Ovary (tissue), 9 donors: Measurements from ENCODE around the gene CCDC179. TPM values are rescaled to one million over a fixed set of nuclear protein-coding genes. Genes with fewer than 3 reads are reported as not detected.

ENCODE experiments used
- DNase-seq, 5 donors: peaks; one replicate each; pipeline ENCODE4 v3.0.0-alpha.2; 2019 to 2020
- H3K27ac ChIP-seq, 2 donors: fragments of 200-600 bp; one replicate each; pipeline versions ENCODE4 v1.5.1 to v1.8.0; 2019 to 2022
- H3K27me3 ChIP-seq: fragments of 200-600 bp; one replicate; pipeline ENCODE4 v1.8.0; 2022
- H3K36me3 ChIP-seq: fragments of 200-600 bp; sonication (generic); one replicate; pipeline ENCODE4 v1.5.1; 2019
- H3K4me1 ChIP-seq: one replicate; pipeline ENCODE4 v1.8.1; 2013; ENCODE audit warnings: mild to moderate bottlenecking, moderate library complexity; ENCODE audit not compliant: insufficient read depth
- H3K4me3 ChIP-seq: fragments of 200-600 bp; sonication (generic); one replicate; pipeline ENCODE4 v1.5.1; 2017
- H3K9me3 ChIP-seq, 2 donors: fragments of 200-600 bp in 1 of 2; sonication (generic) in 1 of 2; one replicate each; pipeline versions ENCODE4 v1.5.1 to v1.8.1; 2013 to 2019; ENCODE audit warnings: mild to moderate bottlenecking in 1 of 2, moderate library complexity in 1 of 2
- CTCF ChIP-seq, 3 donors: fragments of 450-650 bp in 2 of 3; fragments of 200-600 bp in 1 of 3; IDR thresholded peaks; one replicate each; pipeline versions ENCODE4 v1.5.1 to v1.8.0; 2016 to 2022; ENCODE audit warnings: antibody characterized with exemption in 3 of 3, mild to moderate bottlenecking in 1 of 3
- EP300 ChIP-seq: sonication (generic); formaldehyde crosslinking; IDR thresholded peaks from one replicate; pipeline ENCODE4 v1.6.1; 2017; ENCODE audit warnings: antibody characterized with exemption
- POLR2A ChIP-seq: fragments of 450-650 bp; IDR thresholded peaks from one replicate; pipeline ENCODE4 v1.6.1; 2017; ENCODE audit warnings: antibody characterized with exemption, mild to moderate bottlenecking, moderate library complexity
- WGBS, 3 donors: extraction: QIAGEN DNeasy Blood & Tissue Kit in 1 of 3; methylation state at CpG; one replicate each; pipeline versions ENCODE4 v1.1.5 to v1.1.7; 2013 to 2017; 5-methylcytosine and 5-hydroxymethylcytosine counted together
- intact Hi-C, 4 donors: fragments of 100-400 bp; cut with DNase I; formaldehyde crosslinking; loops; one replicate each; pipeline versions ENCODE4 v1.11.0 to v1.15.1; 2022 to 2023
- polyA plus RNA-seq, 2 donors: library from polyadenylated mRNA; stranded (reverse); fragments of 200-250 nt in 1 of 2; fragments of 350-450 nt in 1 of 2; fragmentation: Illumina TruSeq in 1 of 2; extraction: RNeasy Lipid Tissue Mini Kit (QIAGEN cat#74804) in 1 of 2; gene quantifications; one replicate each; pipeline ENCODE4 v1.2.3, GENCODE V29; 2013 to 2014
- total RNA-seq, 7 donors: library from RNA; depleted of rRNA in 2 of 7; stranded (reverse); fragments of >200 nt in 2 of 7; fragmentation: NEBNext Ultra II Directional in 3 of 7; extraction: Animal tissue kit (Norgen Biotek cat#: 25700) in 3 of 7; gene quantifications; one replicate each; pipeline versions ENCODE4 v1.1.0 to v1.2.4, GENCODE V29; 2016 to 2023
- donor health status: DM: no; HTN: no; CAD: no; lungs with moderate emphysema.
- donor health status: DM: no; HTN: no; CAD: no.
- donor health status: Bipolar disorder and iron deficiency.
- donor health status: DM: yes; HTN: yes; CAD: no.
- donor health status: DM: no; HTN: no; CAD: no.
- donor health status: DM: yes; HTN: yes; CAD: no.

CCDC179 gene
- total and polyA plus RNA-seq, 9 donors = not detected

- WGBS, 3 donors = 70 to 78% (median 72%) methylated on average over 2 of the region's 2 CpGs
- DNase-seq = no peak
- no peak for TF ChIP-seq EP300
- no peak for TF ChIP-seq CTCF (IDR thresholded peaks at IDR 0.05)
- no peak for TF ChIP-seq POLR2A
- no peak overlapping the region for H3K4me3 ChIP-seq
- H3K4me1 ChIP-seq = no peaks in the 10 kb centered on the region
- H3K36me3 ChIP-seq = no peaks in the 10 kb centered on the region
- no peak overlapping the region for H3K27ac ChIP-seq
- intact Hi-C loops = no loop called here
- H3K27me3 ChIP-seq = no peaks in the 10 kb centered on the region
- H3K9me3 ChIP-seq = no peaks in the 10 kb centered on the region
Measured at GRCh38 chr11:22807855-22808570, 52.3 kb downstream of the CCDC179 start.

GRCh38 chr11:22807391-22807790 is 52.9 kb downstream of the CCDC179 start:
- no peaks in the 10 kb centered on the region for H3K36me3 ChIP-seq
- H3K4me3 ChIP-seq = no peak overlapping the region
- no peaks in the 10 kb centered on the region for H3K9me3 ChIP-seq
- H3K4me1 ChIP-seq = no peaks in the 10 kb centered on the region
- no peaks in the 10 kb centered on the region for H3K27me3 ChIP-seq
- H3K27ac ChIP-seq = no peak overlapping the region
- TF ChIP-seq CTCF (IDR thresholded peaks at IDR 0.05) (no peak), EP300 (no peak), POLR2A (no peak)
- DNase-seq = no peak
- intact Hi-C loops = no loop called here
- 59 to 63% (median 61%) methylated on average over 2 of the region's 2 CpGs for WGBS, 3 donors

GRCh38 chr11:22802861-22803260 is 57.4 kb downstream of the CCDC179 start:
- intact Hi-C loops = no loop called here

GRCh38 chr11:22800482-22800881 is 59.8 kb downstream of the CCDC179 start:
- intact Hi-C loops = no loop called here
- H3K4me3 ChIP-seq = no peak overlapping the region
- no peaks in the 10 kb centered on the region for H3K27me3 ChIP-seq
- TF ChIP-seq POLR2A (no peak), EP300 (no peak), CTCF (IDR thresholded peaks at IDR 0.05) (no peak)
- no peaks in the 10 kb centered on the region for H3K36me3 ChIP-seq
- no peak overlapping the region for H3K27ac ChIP-seq
- DNase-seq = no peak
- H3K4me1 ChIP-seq = no peaks in the 10 kb centered on the region
- 85 to 89% (median 88%) methylated on average over 5 of the region's 5 CpGs for WGBS, 3 donors
- no peaks in the 10 kb centered on the region for H3K9me3 ChIP-seq

More at GRCh38 chr11:22802861-22803260, 57.4 kb downstream of the CCDC179 start:
- H3K27ac ChIP-seq = no peak overlapping the region
- no peak for DNase-seq
- no peaks in the 10 kb centered on the region for H3K9me3 ChIP-seq
- no peak overlapping the region for H3K4me3 ChIP-seq
- 80 to 86% (median 83%) methylated on average over 4 of the region's 4 CpGs for WGBS, 3 donors
- no peaks in the 10 kb centered on the region for H3K27me3 ChIP-seq
- no peaks in the 10 kb centered on the region for H3K4me1 ChIP-seq
- TF ChIP-seq CTCF (IDR thresholded peaks at IDR 0.05) = no peak
- no peak for TF ChIP-seq EP300
- no peak for TF ChIP-seq POLR2A
- no peaks in the 10 kb centered on the region for H3K36me3 ChIP-seq
